Adrenal gland (tissue), 12 donors: Measurements from ENCODE around the gene GSG1. TPM values are rescaled to one million over a fixed set of nuclear protein-coding genes. Genes with fewer than 3 reads are reported as not detected.

Source experiments
- DNase-seq, 7 donors: peaks; one replicate each; pipeline ENCODE4 v3.0.0-alpha.2; 2019 to 2020
- H3K27ac ChIP-seq, 5 donors: fragments of 200-600 bp; sonication (generic) in 4 of 5; 1 replicate in 3 of 5; 2 replicates in 2 of 5; pipeline versions ENCODE4 v1.5.1 to v1.8.0; 2016 to 2020; ENCODE audit warnings: mild to moderate bottlenecking in 1 of 5
- H3K27me3 ChIP-seq: fragments of 200-600 bp; 2 replicates; pipeline ENCODE4 v1.8.0; 2021
- H3K36me3 ChIP-seq, 2 donors: fragments of 200-600 bp; replicated peaks in 1 of 2; 1 replicate in 1 of 2; 2 replicates in 1 of 2; pipeline versions ENCODE4 v1.5.1 to v1.8.0; 2018 to 2022
- H3K4me1 ChIP-seq, 2 donors: fragments of 200-600 bp; replicated peaks in 1 of 2; 1 replicate in 1 of 2; 2 replicates in 1 of 2; pipeline versions ENCODE4 v1.5.1 to v1.8.0; 2018 to 2021
- H3K4me3 ChIP-seq, 4 donors: fragments of 200-600 bp; sonication (generic) in 3 of 4; one replicate each; pipeline ENCODE4 v1.5.1; 2016 to 2018
- H3K9me3 ChIP-seq, 3 donors: fragments of 200-600 bp; sonication (generic) in 1 of 3; replicated peaks in 1 of 3; 1 replicate in 2 of 3; 2 replicates in 1 of 3; pipeline versions ENCODE4 v1.5.1 to v1.8.0; 2016 to 2021
- CTCF ChIP-seq, 6 experiments: fragments of 450-650 bp in 4 of 6; fragments of 200-600 bp in 2 of 6; sonication (generic) in 1 of 6; IDR thresholded peaks; 1 replicate in 5 of 6; 2 replicates in 1 of 6; pipeline versions ENCODE4 v1.5.1 to v1.8.0; 2016 to 2021; ENCODE audit warnings: antibody characterized with exemption in 6 of 6, mild to moderate bottlenecking in 2 of 6, moderate library complexity in 1 of 6
- POLR2A ChIP-seq, 2 donors: fragments of 450-650 bp; IDR thresholded peaks; one replicate each; pipeline ENCODE4 v1.6.1; 2017; ENCODE audit warnings: antibody characterized with exemption in 2 of 2, mild to moderate bottlenecking in 2 of 2, moderate library complexity in 1 of 2
- WGBS, 4 donors: extraction: QIAGEN DNeasy Blood & Tissue Kit in 2 of 4; methylation state at CpG; one replicate each; pipeline versions ENCODE4 v1.1.5 to v1.1.7; 2013 to 2017; 5-methylcytosine and 5-hydroxymethylcytosine counted together
- intact Hi-C, 2 donors: fragments of 100-400 bp; cut with DNase I; formaldehyde crosslinking; loops; one replicate each; pipeline versions ENCODE4 v1.14.1 to v1.15.0; 2022 to 2023
- polyA plus RNA-seq, 3 donors: library from polyadenylated mRNA; stranded (reverse); fragments of 200-250 nt in 2 of 3; fragments of 350-450 nt in 1 of 3; fragmentation: Illumina TruSeq in 1 of 3; extraction: RNeasy Lipid Tissue Mini Kit (QIAGEN cat#74804) in 1 of 3; gene quantifications; one replicate each; pipeline ENCODE4 v1.2.3, GENCODE V29; 2013 to 2014
- total RNA-seq, 9 donors: library from RNA; depleted of rRNA in 4 of 9; stranded (reverse); fragments of >200 nt in 4 of 9; fragments of 120-200 nt in 1 of 9; fragmentation: NEBNext Ultra II Directional in 1 of 9; extraction: Animal tissue kit (Norgen Biotek cat#: 25700) in 1 of 9; gene quantifications; one replicate each; pipeline versions ENCODE4 v1.1.0 to v1.2.4, GENCODE V29; 2013 to 2023
- donor health status: healthy with polysubstance abuse.
- donor health status: Bipolar disorder and iron deficiency.
- donor health status: DM: yes; HTN: yes; CAD: no.
- donor health status: DM: no; HTN: no; CAD: no.
- donor health status: DM: no; HTN: no; CAD: no.
- donor health status: DM: yes; HTN: yes; CAD: no.

Gene GSG1
- total and polyA plus RNA-seq, 12 donors = not detected

GRCh38 chr12:13133886-13134285, 30.4 kb upstream of the GSG1 start:
- no peaks in the 10 kb centered on the region for H3K27me3 ChIP-seq
- H3K4me3 ChIP-seq = no peak overlapping the region
- DNase-seq = no peak
- WGBS, 4 donors = 74 to 83% (median 81%) methylated on average over 4 of the region's 4 CpGs
- H3K4me1 ChIP-seq = peaks cover 0 to 5% of the 10 kb centered on the region in 2 donors
- TF ChIP-seq CTCF (IDR thresholded peaks at IDR 0.05) (no peak), POLR2A (IDR thresholded peaks at IDR 0.05) (no peak)
- H3K9me3 ChIP-seq = no peaks in the 10 kb centered on the region
- no peak overlapping the region for H3K27ac ChIP-seq
- intact Hi-C loops = no loop called here
- no peaks in the 10 kb centered on the region for H3K36me3 ChIP-seq

DNA sequence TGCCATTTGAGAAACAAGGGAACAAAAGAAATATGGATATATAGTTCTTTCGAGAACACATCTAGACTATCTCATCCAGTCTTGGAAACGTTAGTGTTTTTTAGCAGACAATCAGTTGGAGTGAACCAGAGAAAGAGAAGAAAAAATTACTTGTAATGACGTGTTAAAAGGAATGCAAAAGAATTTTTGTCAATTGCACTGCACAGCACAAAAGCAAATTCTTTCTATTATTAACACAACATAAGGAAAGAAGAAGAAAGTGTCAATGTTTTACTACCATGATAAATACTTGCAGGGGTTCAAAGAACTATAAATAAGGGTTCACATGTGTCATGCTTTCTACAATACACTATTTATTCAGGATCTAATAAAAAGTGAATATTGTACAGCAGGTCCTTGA, 27.5 kb upstream of the GSG1 start:
- no peak overlapping the region for H3K27ac ChIP-seq
- WGBS, 4 donors = 47 to 59% (median 50%) methylated on average over 3 of the region's 3 CpGs
- no peaks in the 10 kb centered on the region for H3K9me3 ChIP-seq
- H3K4me1 ChIP-seq = peaks cover 0 to 5% of the 10 kb centered on the region in 2 donors
- no peaks in the 10 kb centered on the region for H3K27me3 ChIP-seq
- H3K4me3 ChIP-seq = no peak overlapping the region
- DNase-seq = no peak
- intact Hi-C loops = no loop called here
- no peaks in the 10 kb centered on the region for H3K36me3 ChIP-seq
- TF ChIP-seq CTCF (IDR thresholded peaks at IDR 0.05) (no peak), POLR2A (IDR thresholded peaks at IDR 0.05) (no peak)

DNA sequence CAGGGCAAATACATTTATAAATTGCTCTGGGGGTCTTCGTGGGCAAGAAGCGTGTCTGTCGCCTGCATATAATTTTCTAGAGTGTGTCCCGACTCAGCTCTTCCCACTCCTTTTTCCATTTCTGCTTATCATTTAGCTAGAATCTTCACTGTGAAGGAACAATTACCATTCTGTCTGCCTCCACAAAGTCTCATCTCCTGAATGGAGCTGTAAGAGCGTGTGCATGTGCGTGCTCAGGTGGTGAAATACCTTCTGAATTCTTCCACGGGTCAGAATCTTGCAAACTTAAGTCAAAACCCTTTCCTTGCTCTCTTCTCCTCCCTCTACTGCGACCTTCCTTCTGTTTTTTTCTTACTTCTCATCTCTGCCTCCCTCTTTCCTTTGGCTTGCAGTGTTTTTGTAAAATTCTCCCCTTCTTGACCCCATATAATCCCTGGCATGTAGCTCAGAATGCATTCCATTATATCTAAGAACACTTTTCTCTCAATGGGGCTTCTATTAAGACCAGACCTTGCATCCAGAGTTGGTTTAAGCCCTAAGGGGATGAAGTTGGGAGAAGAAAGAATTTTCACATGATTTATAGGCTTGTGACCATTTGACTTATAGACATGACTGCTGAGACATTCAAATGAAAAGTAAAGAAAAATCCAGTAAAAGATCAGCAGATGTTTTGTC, 25.0 kb upstream of the GSG1 start:
- TF ChIP-seq CTCF (IDR thresholded peaks at IDR 0.05) (no peak), POLR2A (IDR thresholded peaks at IDR 0.05) (no peak)
- DNase-seq = no peak
- no peak overlapping the region for H3K27ac ChIP-seq
- no peaks in the 10 kb centered on the region for H3K4me1 ChIP-seq
- no peaks in the 10 kb centered on the region for H3K9me3 ChIP-seq
- no peak overlapping the region for H3K4me3 ChIP-seq
- intact Hi-C loops = no loop called here
- no peaks in the 10 kb centered on the region for H3K27me3 ChIP-seq
- whole genome bisulfite sequencing, 4 donors = 81 to 84% (median 83%) methylated on average over 8 of the region's 8 CpGs
- H3K36me3 ChIP-seq = no peaks in the 10 kb centered on the region

- Histone ChIP-seq H3K4me1 (no peaks in the 10 kb centered on the region), H3K27ac (no peak overlapping the region), H3K4me3 (no peak overlapping the region), H3K36me3 (no peaks in the 10 kb centered on the region), H3K9me3 (no peaks in the 10 kb centered on the region), H3K27me3 (no peaks in the 10 kb centered on the region)
- intact Hi-C loops = no loop called here
- WGBS, 4 donors = 57 to 80% (median 69%) methylated on average over 4 to 5 of the region's 5 CpGs
- no peak for DNase-seq
- TF ChIP-seq CTCF (IDR thresholded peaks at IDR 0.05) = no peak
- no peak for TF ChIP-seq POLR2A (IDR thresholded peaks at IDR 0.05)
These were observed 24.0 kb upstream of the GSG1 start for GRCh38 chr12:13127444-13127843.
